ENCODE measurements around the gene S100A16. TPM values are rescaled to one million over a fixed set of nuclear protein-coding genes. Genes with fewer than 3 reads are reported as not detected.
A peak's percentile ranks its signal among the peaks of the same experiment; 100 is the strongest.
"Not testable (repeated sequence)": the region's sequence is repeated elsewhere in the genome, so short reads cannot be mapped to it uniquely, and the experiment has no call there.

Gene S100A16
- total RNA-seq, 2 experiments from 2014 or later: not detected

- peak; percentile 81 for DNase-seq
- peak within 1 kb of the TSS; percentile 71 for H3K4me3 Mint-ChIP-seq
- H3K4me1 Mint-ChIP-seq: peaks cover 46% of the 10 kb centered on the region
- no peaks in the 10 kb centered on the region for H3K9me3 Mint-ChIP-seq (ENCODE audit: low read depth)
- ChIA-PET POLR2A (interaction anchor here (0.6 to 1.8 kb wide), 7 partner anchors 11 to 34 kb away, joined by 3 to 13 read pairs (median 5); partner anchors contain the start of genes S100A3, S100A4, S100A5 and S100A6), CTCF (interaction anchor here (0.6 to 1.9 kb wide), 14 partner anchors 15 to 324 kb away, joined by 3 to 12 read pairs (median 4); partner anchors contain the start of genes CHTOP, S100A4 and S100A6)
- peak within 1 kb of the TSS; percentile 100 for H3K27ac Mint-ChIP-seq
- H3K27me3 Mint-ChIP-seq: no peaks in the 10 kb centered on the region
- intact Hi-C loops (cut with DNase I, micrococcal nuclease): loop anchor here (1.0 to 5.0 kb wide), 5 partner anchors 20 to 397 kb away; partner anchors contain the start of genes S100A4 (in 2 of the 2), CHTOP (in 1 of the 2), INTS3 (in 1 of the 2) and SLC39A1 (in 1 of the 2)
- ATAC-seq: peak; percentile 69
- no peaks in the 10 kb centered on the region for H3K36me3 Mint-ChIP-seq (ENCODE audit: low read depth)
Observed at GRCh38 chr1:153565529-153566374, 47.2 kb downstream of the S100A16 start, which contains the start of gene S100A2. Gene S100A2 (minus strand): TSS chr1:153565844. CDS start chr1:153563877, 1,967 bp downstream.

GRCh38 chr1:153563991-153564390 is 48.9 kb downstream of the S100A16 start:
- Mint-ChIP-seq H3K9me3 (ENCODE audit: low read depth) (no peaks in the 10 kb centered on the region), H3K4me1 (peaks cover 35% of the 10 kb centered on the region), H3K4me3 (no peak overlapping the region), H3K27me3 (no peaks in the 10 kb centered on the region), H3K36me3 (ENCODE audit: low read depth) (no peaks in the 10 kb centered on the region), H3K27ac (no peak overlapping the region)
- ChIA-PET POLR2A (no interaction called here), CTCF (interaction anchor here (0.6 to 1.3 kb wide), 4 partner anchors 12 to 53 kb away, joined by 3 to 6 read pairs (median 4); partner anchors contain the start of gene S100A5)
- intact Hi-C loops (cut with DNase I, micrococcal nuclease): no loop called here
- ATAC-seq (no peak), DNase-seq (no peak)

DNA sequence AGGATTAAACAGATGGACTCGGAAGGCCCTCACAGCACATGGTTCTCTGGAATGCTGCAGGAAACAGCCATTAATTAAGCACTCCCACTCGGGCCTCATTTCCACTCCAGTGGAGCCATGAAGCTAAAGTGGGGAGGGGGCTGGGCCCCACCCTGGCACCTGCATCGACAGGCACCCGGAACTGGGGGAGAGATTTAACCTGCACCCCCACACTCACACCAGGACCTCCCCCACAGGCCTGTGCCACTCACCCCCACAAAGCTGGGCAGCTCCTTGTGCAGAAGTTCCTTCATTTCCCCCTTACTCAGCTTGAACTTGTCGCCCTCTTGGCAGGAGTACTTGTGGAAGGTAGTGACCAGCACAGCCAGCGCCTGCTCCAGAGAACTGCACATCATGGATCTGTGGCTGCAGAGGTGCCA is 49.4 kb downstream of the S100A16 start:
- Mint-ChIP-seq H3K4me1 (peaks cover 30% of the 10 kb centered on the region), H3K9me3 (ENCODE audit: low read depth) (no peaks in the 10 kb centered on the region), H3K36me3 (ENCODE audit: low read depth) (no peaks in the 10 kb centered on the region), H3K4me3 (no peak overlapping the region), H3K27me3 (no peaks in the 10 kb centered on the region), H3K27ac (no peak overlapping the region)
- intact Hi-C loops (cut with DNase I, micrococcal nuclease): no loop called here
- ChIA-PET CTCF (interaction anchor here (0.7 to 1.3 kb wide), 2 partner anchors 11 to 53 kb away, joined by 4 to 6 read pairs; no protein-coding TSS in a partner anchor), POLR2A (no interaction called here)
- DNase-seq: no peak
- ATAC-seq: no peak

GRCh38 chr1:153562021-153562420 is 50.9 kb downstream of the S100A16 start:
- ChIA-PET CTCF (interaction anchor here (0.5 to 2.4 kb wide), 7 partner anchors 10 to 50 kb away, joined by 3 to 9 read pairs (median 3); partner anchors contain the start of gene S100A4), POLR2A (interaction anchor here (0.7 kb wide), 1 partner anchor 124 kb away, joined by 3 read pairs; no protein-coding TSS in a partner anchor)
- DNase-seq; H3K9me3 Mint-ChIP-seq (ENCODE audit: low read depth); H3K27me3 Mint-ChIP-seq; intact Hi-C loops (cut with DNase I, micrococcal nuclease); H3K36me3 Mint-ChIP-seq (ENCODE audit: low read depth); ATAC-seq; H3K4me3 Mint-ChIP-seq; H3K27ac Mint-ChIP-seq: not testable (repeated sequence)
- peaks cover 17% of the 10 kb centered on the region for H3K4me1 Mint-ChIP-seq

DNA sequence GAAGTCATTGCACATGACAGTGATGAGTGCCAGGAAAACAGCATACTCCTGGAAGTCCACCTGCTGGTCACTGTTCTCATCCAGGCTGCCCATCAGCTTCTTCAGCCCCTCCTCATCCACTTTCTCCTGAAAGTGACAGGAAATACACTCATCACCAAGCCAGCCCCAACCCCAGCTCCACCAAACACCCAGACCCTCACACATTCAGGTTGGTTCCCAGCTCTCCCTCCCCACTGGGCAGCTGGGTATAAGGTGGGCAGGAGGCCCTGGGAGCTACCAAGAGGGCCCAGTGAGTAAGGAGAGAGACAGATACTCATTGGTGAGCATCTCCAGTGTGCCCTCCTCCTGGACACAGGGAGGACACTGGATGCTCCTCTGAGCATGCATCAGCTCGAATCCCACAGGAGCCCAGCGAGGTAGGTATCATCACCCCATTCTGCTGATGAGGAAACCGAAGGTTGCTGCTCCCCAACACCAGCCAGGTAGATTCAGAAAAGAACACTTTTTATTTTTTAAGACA is 51.4 kb downstream of the S100A16 start:
- POLR2A ChIA-PET: interaction anchor here (0.7 kb wide), 1 partner anchor 124 kb away, joined by 3 read pairs; no protein-coding TSS in a partner anchor
- H3K36me3 Mint-ChIP-seq (ENCODE audit: low read depth): no peaks in the 10 kb centered on the region
- no peak overlapping the region for H3K4me3 Mint-ChIP-seq
- H3K4me1 Mint-ChIP-seq: peaks cover 12% of the 10 kb centered on the region
- peak overlapping the region; percentile 55 for H3K27ac Mint-ChIP-seq
- intact Hi-C loops (cut with DNase I, micrococcal nuclease): no loop called here
- DNase-seq: no peak
- CTCF ChIA-PET: interaction anchor here (0.9 to 2.4 kb wide), 5 partner anchors 9 to 50 kb away, joined by 3 to 9 read pairs (median 3); partner anchors contain the start of gene S100A4
- no peaks in the 10 kb centered on the region for H3K27me3 Mint-ChIP-seq
- no peak for ATAC-seq
- H3K9me3 Mint-ChIP-seq (ENCODE audit: low read depth): no peaks in the 10 kb centered on the region

DNA sequence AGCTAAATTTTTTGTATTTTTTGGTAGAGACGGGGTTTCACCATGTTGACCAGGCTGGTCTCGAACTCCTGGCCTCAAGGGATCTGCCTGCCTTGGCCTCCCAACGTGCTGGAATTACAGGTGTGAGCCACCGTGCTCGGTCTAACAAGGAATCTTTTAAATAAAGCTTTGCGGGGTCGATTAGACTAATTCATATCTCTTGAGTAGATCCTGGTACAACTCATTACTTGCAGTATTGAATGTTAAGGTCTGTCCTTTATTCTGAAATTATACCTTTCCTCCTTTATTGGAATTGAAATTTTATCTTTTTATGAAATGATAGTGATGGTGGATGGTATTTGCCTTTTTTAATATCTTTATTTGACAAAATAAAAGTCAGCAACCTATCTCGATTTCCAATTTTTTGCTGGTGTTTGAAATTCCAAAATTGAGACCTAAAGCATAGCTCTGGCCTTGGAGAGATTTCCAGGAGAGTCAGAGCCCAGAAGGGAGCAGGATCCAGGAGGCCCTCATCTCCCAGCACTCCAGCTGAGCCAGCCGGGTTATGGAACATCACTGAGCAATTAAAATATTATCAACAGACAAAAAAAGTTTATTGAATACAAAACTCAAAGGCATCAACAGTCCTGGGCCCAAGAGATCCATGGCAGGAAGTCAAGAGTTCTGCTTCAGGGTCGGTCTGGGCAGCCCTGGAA is 52.0 kb downstream of the S100A16 start:
- H3K27me3 Mint-ChIP-seq: no peaks in the 10 kb centered on the region
- intact Hi-C loops (cut with DNase I, micrococcal nuclease): no loop called here
- ATAC-seq (no peak), DNase-seq (no peak)
- CTCF ChIA-PET: interaction anchor here (0.7 to 2.4 kb wide), 6 partner anchors 9 to 82 kb away, joined by 3 to 9 read pairs (median 4); partner anchors contain the start of gene S100A6
- POLR2A ChIA-PET: interaction anchor here (0.5 to 0.8 kb wide), 2 partner anchors 16 to 160 kb away, joined by 3 read pairs; no protein-coding TSS in a partner anchor
- H3K36me3 Mint-ChIP-seq (ENCODE audit: low read depth): no peaks in the 10 kb centered on the region
- H3K27ac Mint-ChIP-seq: no peak overlapping the region
- peaks cover 8% of the 10 kb centered on the region for H3K4me1 Mint-ChIP-seq
- no peak overlapping the region for H3K4me3 Mint-ChIP-seq
- no peaks in the 10 kb centered on the region for H3K9me3 Mint-ChIP-seq (ENCODE audit: low read depth)

DNA sequence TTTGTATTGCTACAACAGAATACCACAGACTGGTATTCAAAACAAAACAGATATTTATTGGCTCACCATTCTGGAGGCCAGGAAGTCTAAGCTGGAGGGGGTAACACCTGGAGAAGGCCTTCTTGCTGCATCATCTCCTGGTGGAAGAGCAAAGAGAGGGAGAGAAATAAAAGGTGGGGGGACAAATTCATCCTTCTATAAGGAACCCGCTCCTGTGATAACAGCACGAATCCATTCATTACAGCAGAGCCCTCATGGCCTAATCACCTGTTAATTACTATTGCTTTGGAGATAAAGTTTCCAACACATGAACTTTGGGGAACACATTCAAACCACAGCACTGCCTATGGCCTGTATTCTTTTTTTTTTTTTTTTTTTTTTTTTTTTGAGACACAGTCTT is 52.7 kb downstream of the S100A16 start:
- CTCF ChIA-PET: interaction anchor here (0.6 to 2.4 kb wide), 5 partner anchors 24 to 83 kb away, joined by 3 to 8 read pairs (median 3); partner anchors contain the start of gene S100A6
- no peak overlapping the region for H3K27ac Mint-ChIP-seq
- peaks cover 1% of the 10 kb centered on the region for H3K4me1 Mint-ChIP-seq
- H3K4me3 Mint-ChIP-seq: no peak overlapping the region
- H3K9me3 Mint-ChIP-seq (ENCODE audit: low read depth): no peaks in the 10 kb centered on the region
- H3K36me3 Mint-ChIP-seq (ENCODE audit: low read depth): no peaks in the 10 kb centered on the region
- DNase-seq (no peak), ATAC-seq (no peak)
- H3K27me3 Mint-ChIP-seq: no peaks in the 10 kb centered on the region
- intact Hi-C loops (cut with DNase I, micrococcal nuclease): no loop called here
- POLR2A ChIA-PET: no interaction called here

DNA sequence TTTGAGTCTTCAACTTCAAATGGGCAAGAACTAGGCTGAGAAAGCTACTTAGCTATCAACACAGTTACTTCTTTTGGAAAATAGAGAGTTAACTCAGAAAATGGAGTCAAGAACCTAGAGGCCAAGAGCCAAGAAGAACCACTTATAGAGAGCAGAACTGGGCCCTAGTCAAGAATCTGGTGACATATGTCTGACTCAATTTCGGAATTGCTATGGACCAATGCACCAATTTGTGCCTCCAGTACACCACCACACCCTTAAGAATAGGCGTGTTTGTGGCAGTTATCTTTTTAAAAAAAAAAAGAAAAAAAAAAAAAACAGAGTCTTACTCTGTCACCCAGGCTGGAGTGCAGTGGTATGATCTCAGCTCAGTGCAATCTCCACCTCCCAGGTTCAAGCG is 55.1 kb downstream of the S100A16 start:
- Mint-ChIP-seq H3K36me3 (ENCODE audit: low read depth) (no peaks in the 10 kb centered on the region), H3K27ac (no peak overlapping the region), H3K9me3 (ENCODE audit: low read depth) (no peaks in the 10 kb centered on the region), H3K27me3 (no peaks in the 10 kb centered on the region), H3K4me1 (no peaks in the 10 kb centered on the region), H3K4me3 (no peak overlapping the region)
- ChIA-PET CTCF (interaction anchor here (1.4 to 1.9 kb wide), 2 partner anchors 13 to 14 kb away, joined by 4 to 6 read pairs; no protein-coding TSS in a partner anchor), POLR2A (interaction anchor here (0.8 kb wide), 1 partner anchor 10 kb away, joined by 4 read pairs; no protein-coding TSS in a partner anchor)
- intact Hi-C loops (cut with DNase I, micrococcal nuclease): no loop called here
- no peak for DNase-seq
- ATAC-seq: no peak

Other genes with a start within 250 kb of the S100A16 start
- not detected for gene S100A12, start 237.5 kb downstream of the S100A16 start, total RNA-seq
- gene S100A8, start 222.1 kb downstream of the S100A16 start, total RNA-seq: not detected
- gene S100A7A, start 196.6 kb downstream of the S100A16 start, total RNA-seq: not detected
- not detected for gene S100A7, start 152.5 kb downstream of the S100A16 start, total RNA-seq
- gene S100A6, start 77.1 kb downstream of the S100A16 start, total RNA-seq: 100 to 1,000 TPM; 219 to 349 TPM
- 1 to 10 TPM; 2.4 to 3.4 TPM for gene S100A5, start 72.2 kb downstream of the S100A16 start, total RNA-seq
- 100 to 1,000 TPM in 1 of 2 experiments, 10 to 100 TPM in 1; 84.8 to 166 TPM for gene S100A4, start 67.3 kb downstream of the S100A16 start, total RNA-seq
- gene S100A3, start 63.9 kb downstream of the S100A16 start, total RNA-seq: not detected
- gene S100A2, start 47.3 kb downstream of the S100A16 start, total RNA-seq: 1 to 10 TPM; 3.3 to 7.0 TPM
- gene S100A14, start 3.2 kb upstream of the S100A16 start, total RNA-seq: under 1 TPM; 0.14 to 0.34 TPM
- 1 to 10 TPM; 5.4 TPM for gene S100A13, start 14.4 kb upstream of the S100A16 start, total RNA-seq
- not detected for gene S100A1, start 15.3 kb upstream of the S100A16 start, total RNA-seq
- gene CHTOP, start 20.9 kb upstream of the S100A16 start, total RNA-seq: 10 to 100 TPM; 85.1 to 91.4 TPM
- 10 to 100 TPM; 34.2 to 38.4 TPM for gene SNAPIN, start 45.6 kb upstream of the S100A16 start, total RNA-seq
- 100 to 1,000 TPM; 325 to 435 TPM for gene ILF2, start 57.9 kb upstream of the S100A16 start, total RNA-seq
- under 1 TPM; 0.04 to 0.11 TPM for gene NPR1, start 65.6 kb upstream of the S100A16 start, total RNA-seq
- gene INTS3, start 114.9 kb upstream of the S100A16 start, total RNA-seq: 10 to 100 TPM; 52.0 to 58.0 TPM
- 1 to 10 TPM; 5.9 to 9.3 TPM for gene SLC27A3, start 162.3 kb upstream of the S100A16 start, total RNA-seq